Kidney capillary endothelial cell (primary cell): ENCODE results near the gene DCAF8.
"Not testable (repeated sequence)": the region's sequence is repeated elsewhere in the genome, so short reads cannot be mapped to it uniquely, and the experiment has no call there.

Experiments used
- DNase-seq: peaks from one replicate; pipeline ENCODE4 v3.0.0-alpha.2; 2018; ENCODE audit warnings: low spot score

The DCAF8 gene

DNA sequence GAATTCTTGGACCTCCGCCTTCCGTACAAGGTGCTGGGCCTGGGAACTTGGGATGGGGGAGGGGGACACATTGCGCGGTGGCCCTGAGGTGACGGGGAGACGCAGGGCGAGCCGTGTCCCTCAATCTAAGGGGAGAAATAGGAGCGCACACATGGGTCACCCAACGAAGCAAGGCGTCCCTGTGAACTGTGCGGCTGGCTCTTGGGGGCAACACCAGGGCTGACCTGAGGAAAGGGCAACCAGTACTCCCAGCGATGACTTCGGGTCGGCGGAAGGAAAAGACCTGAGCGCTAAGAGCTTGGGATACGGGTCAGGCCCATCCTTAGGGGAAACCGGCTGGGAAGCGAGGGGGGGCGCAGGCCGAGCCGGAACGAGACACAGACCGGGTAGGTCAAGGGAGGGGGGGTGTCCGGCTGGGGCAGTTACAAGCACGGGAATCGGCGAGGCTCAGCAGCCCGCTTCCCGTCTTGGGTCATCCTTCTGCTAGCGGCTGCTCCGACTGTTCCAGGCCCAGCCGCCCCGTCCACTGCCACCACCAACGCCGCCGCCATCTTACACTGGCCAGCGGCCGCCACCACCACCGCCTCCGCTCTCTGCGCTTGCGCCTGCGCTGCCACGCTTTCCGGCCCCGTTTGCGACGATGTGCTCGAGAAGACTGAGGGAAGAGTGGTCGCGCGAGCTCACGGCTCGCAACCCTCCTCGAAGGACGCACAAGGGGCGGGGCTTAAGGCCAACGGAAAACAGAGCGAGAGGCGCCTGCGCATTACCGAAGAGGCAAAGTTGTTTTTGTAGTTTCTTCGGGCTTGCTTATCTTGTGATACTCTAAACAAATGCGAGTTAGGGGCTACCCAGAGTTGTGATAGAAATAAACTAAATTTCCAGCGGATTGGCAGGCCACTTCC, at the start of gene DCAF8:
Gene DCAF8 (minus strand): TSS at position 657 of the 902 bp plus-strand sequence. CDS start 18,541 bp downstream, outside the sequence.
- DNase-seq: peak; percentile 95

DNA sequence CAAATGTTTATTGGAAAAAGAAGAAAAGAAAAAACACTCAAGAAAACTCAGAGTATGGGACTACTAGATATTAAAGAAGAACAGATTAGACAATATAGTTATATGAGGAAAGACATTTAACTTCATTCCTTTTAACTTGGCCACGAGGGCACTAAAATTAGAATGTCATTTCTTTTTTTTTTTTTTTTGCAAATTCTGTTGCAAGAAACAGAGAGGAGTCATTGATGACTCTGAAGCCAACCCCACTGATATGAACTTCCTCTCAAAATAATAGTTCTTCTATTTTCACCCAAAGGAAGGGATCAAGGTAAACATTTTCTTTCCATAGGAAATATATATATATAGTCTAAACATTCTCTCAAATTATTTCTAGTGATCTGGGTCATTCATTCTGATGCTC, 47.2 kb upstream of the DCAF8 start:
- no peak for DNase-seq

DNA sequence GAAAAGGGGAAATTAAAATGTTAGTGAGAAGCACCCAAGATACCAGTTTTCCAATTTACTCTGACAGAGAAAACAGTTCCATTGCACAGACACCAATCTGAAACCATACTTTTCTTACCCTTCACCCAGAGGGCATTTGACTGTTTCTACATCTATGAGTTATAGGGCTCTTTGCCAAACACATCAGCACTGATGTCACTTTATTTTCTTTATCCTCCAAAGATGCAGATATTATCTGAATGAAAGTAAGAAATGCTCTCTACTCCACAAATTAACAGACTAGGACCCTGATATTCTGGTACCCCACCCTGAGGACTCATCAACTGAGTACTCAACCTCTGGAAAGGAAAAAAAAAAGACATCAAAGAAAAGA, 46.8 kb upstream of the DCAF8 start:
- no peak for DNase-seq

DNA sequence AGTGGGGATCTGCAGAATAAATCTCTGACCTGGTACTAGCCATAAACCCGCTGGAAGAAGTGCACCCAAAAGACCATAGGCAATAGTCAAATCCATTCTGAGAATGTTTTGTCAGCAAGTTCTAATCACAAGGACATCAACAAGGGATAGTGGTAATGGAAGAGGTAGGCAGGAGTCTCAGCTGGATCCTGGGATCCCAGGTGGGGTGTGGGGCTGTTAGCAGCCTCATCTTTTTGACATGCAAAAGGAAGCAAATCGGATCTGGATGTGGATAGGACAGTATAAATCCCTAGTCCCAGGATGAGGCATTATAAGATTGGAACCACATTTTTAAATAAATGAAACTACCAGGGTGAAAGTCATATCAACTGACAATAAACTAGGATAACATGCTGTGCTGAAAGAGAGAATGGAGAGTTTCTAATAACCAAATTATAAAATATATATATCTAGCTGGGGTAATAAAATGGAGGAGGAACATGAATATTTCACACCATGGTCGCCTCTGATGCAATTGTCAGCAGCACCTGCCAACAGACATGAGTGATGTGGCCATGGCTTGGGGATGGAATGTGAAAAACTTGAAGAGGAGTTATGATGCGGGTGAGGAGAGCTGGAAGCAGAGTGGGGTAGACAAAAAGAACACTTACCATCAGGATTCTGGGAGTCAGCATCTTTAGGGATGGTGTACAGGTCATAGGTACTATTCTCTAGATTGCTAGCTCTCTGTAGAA, 46.3 kb upstream of the DCAF8 start:
- DNase-seq: no peak

GRCh38 chr1:160307118-160307791, 44.9 kb upstream of the DCAF8 start:
- DNase-seq: no peak

- DNase-seq: no peak
These were observed 37.8 kb upstream of the DCAF8 start for GRCh38 chr1:160300173-160300572.

GRCh38 chr1:160296036-160296435, 33.7 kb upstream of the DCAF8 start:
- DNase-seq: no peak

- DNase-seq: no peak
These were observed 30.9 kb upstream of the DCAF8 start for GRCh38 chr1:160293020-160293968.

DNA sequence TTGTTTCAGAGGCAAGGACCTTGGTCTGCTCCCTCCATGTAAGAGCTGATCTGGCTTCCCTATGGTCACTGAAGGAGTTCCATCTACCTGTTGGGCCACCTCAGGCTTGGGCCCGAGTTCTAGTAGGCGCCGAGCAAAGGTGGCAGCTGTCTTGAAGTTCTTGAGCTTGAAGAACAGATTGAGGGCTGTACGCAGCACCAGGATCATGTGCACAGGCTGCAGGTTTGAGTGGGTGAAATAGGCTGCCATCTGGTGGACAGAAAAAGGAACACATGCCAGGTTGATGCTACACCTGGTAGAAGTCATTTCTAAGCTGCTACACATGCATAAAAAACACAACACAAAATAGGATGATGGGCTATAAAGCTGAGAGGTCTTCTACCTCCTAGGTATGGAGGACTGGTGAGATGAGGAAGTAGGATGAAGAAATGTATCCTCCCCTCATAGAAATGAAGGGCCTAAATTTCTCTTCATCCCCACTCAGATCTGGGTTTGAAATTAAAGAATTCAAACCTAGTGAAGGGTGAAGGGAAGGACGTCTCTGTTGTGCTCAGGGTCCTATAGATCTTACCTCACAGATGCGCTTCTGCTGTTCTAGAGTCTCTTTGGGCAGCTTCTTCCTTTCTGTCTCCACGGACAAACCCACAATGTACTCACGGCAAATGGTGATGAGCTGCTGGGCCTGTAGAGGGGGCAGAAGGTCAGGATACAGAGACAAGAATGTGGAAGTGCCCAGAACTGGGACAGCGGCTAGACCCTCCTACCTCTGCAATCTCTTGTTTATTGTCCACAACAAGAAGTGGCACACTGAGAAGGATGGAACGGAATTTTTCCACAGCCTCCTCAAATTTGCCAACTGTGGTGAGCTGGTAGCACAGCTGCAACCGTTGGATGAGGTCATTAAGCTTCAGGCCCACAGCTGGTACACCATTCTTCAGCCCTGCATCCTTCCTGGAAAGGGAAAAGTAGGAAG, 29.2 kb upstream of the DCAF8 start:
- DNase-seq: peak; percentile 52

GRCh38 chr1:160287769-160288168, 25.4 kb upstream of the DCAF8 start:
- not testable (repeated sequence) for DNase-seq

DNA sequence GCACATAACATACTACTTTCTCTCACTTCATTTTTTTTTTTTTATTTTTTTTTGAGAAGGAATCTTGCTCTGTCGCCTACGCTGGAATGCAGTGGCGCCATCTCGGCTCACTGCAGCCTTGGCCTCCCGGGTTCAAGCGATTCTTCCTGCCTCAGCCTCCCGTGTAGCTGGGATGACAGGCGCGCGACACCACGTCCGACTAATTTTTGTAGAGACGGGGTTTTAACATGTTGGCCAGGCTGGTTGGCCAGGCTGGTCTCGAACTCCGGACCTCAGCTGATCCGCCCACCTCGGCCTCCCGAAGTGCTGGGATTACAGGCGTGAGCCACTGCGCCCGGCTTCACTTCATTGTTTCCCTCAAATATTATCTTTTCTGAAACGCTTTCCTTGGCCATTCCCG, 23.2 kb upstream of the DCAF8 start:
- DNase-seq: no peak

DNA sequence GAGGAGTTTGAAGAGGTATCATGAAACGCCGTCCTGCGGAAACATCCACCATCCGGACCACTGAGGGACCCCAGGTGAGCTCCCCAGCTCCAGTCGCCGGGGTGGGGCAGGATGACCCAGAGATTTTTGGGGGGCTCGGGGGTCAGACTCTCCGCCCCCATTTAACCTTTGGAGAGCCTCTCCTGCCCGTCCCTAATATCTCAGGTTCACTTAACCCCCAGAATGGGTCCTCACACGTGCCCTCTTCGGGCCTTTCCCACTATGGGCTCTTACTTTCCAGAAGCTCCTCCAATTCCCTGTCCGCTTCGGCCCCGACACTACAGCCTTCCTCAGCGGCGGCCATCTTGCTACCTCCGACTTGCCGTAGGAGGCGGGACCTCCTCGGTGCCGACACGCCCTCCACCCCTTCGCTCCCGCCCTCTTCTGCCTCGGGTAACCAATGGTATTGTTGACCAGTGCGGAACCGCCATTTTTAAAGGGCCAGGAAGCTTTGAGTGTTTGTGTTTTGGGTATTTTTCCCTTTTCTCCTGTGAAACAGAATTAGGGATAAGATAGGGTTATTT, 22.5 kb upstream of the DCAF8 start, which contains the start of gene PEX19:
Gene PEX19 (minus strand): TSS at position 352 of the 563 bp plus-strand sequence. CDS start 9 bp downstream, at position 343.
- DNase-seq: peak; percentile 91

DNA sequence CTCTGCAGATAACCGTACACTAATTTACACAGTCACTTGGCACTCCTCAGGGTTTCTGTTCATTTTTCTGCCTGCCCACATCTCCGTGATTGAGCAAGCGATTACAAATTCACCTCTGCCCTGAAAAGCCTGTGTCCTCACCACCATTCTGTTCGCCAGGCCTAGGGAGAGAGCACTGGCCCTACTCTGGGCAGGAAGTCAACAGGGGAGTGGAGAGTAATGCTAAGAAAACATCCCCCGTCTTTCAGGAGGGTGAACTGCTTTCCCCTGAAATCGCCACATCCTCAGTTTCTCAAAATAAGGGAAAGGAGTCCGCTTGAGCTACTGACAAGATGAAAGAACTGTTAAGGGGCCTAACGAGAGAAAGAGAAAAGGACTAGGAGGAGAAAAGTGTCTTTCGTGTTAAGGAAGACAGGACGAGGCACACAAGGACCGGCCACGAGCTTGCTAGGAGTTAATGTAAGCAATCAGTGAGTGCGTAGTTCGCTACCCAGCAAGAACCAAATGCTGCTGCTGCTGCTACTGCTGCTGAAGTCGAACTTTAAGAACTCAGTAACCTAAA, 22.0 kb upstream of the DCAF8 start:
- DNase-seq: peak; percentile 50

DNA sequence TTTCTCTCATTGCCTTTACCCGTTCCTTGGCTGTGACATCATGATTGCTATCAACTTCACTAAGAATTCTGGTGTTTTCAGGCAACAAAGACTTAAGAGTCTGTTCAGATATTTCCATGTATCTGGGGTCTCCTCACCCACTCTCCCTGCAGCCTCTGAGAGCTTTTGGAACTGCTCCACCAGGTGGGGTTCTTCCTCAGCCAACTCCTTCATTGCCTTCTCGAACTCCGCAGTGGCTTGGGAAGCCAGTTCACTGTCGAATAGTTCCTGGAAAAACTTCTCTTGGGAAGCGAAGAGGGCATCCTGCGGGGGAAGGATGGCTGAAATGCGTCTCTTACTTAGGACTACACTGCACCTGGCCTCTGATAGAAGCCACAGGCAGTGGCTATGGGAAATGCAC, 20.5 kb upstream of the DCAF8 start:
- DNase-seq: no peak

- DNase-seq: no peak
These were observed 15.6 kb upstream of the DCAF8 start for GRCh38 chr1:160277987-160278386.

DNA sequence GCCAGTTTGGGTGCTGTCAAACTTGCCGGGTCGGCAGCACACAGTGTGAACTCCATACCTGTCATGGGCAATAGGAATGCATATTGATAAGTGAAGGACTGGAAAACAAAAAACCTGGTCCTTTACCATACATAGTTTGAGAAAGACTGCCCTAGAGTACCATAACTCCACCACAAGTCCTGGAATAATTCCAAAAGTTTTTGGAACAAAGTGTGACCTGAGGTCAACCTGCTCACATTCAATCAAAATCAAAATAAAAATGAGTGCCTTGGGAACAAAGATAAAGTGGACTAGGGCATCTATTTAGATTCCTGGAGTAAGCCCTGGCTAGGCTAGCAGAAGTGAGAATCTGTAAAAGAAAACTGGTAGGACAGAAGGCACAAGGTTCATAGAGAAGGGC, 15.0 kb upstream of the DCAF8 start:
- DNase-seq: no peak

DNA sequence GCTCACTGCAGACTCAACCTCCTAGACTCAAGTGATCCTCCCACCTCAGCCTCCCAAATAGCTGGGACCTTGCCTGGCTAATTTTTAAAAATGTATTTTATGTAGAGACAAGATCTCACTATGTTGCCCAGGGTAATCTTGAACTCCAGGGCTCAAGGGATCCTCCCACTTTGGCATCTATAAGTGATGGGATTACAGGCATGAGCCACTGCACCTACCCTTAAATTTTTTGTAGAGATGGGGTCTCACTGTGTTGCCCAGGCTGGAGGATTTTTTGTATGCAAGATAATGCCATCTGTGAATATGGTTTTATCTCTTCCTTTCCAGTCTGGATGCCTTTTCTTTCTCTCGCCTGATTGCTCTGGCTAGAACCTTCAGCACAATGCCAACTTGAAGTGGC, 8.7 kb upstream of the DCAF8 start:
- no peak for DNase-seq

DNA sequence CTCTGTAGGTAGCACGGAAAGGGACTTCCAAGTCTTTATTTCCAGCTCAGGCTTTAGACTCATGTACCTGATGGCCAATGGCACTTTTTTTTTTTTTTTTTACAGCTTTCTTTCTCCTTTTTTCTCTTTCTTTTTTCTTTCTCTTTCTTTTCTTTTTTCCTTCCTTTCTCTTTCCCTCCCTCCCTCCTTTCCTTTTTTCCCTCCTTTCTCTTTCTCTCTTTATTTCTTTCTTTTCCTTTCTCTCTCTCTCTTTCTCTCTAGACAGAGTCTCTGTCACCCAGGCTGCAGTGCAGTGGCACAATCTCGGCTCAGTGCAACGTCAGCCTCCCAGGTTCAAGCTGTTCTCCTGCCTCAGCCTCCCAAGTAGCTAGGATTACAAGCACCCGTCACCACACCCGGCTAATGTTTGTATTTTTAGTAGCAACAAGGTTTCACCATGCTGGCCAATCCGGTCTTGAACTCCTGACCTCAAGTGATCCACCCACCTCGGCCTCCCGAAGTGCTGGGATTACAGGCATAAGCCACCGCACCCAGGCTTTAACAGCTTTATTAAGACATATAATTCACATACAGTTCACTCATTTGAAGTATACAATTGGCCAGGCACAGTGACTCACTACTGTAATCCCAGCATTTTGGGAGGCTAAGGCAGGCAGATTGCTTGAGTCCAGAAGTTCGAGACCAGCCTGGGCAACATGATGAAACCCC, 5.1 kb upstream of the DCAF8 start:
- no peak for DNase-seq

- DNase-seq: no peak
These were observed 2.5 kb upstream of the DCAF8 start for GRCh38 chr1:160264795-160265307.
